Measurements from ENCODE around the gene RGS19.

The RGS19 gene

DNA sequence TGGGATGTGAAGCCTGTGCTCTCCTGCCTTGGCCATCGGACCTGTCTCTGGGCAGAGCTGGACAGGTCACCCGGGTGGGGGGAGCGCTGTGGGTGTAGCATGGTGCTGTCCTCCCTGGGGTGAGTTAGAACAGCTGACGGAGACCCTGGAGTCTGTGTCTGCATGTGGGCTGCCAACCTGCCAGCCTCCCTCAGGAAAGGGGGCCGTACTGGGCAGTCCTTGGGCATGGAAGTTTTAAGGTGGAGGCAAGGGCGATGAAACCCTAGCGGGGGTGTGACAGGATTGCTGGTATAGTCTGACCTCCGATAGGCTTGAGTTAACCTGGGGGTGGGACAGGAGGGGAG lies 32.3 kb downstream of the RGS19 start:
- DNase-seq, result no peak

DNA sequence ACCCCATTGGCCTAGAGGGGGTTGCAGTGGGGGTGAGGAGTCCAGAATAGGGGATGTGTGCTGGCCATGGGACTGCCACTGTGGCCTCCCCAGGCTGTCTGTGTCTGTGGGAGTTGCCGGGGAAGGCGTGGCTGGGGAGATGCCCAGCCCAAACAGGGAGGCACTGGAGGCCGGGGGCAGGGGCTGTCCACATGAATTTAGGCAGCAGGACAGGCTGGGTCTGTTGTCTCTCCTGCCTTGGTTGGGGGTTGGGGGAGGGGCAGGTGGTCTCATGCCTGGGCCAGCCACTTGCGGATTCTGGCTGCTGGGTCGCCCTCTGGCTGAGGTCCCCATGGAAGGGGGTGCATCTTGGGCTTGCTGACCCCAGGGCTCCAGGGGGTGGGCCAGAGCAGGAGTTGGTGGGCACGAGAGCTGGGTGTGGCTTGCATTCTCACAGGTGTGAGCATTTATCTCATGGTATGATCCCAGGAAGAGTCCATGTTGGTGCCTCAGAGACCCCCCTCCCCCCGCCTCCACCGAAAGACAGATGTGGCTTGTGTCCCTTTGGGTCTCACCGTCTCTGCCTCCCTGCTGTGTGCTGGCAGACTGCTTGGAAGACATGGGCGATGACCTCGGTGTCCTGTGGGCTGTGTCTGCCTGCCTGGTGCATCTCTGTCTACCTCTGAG lies 33.8 kb downstream of the RGS19 start:
- DNase-seq, result no peak

DNA sequence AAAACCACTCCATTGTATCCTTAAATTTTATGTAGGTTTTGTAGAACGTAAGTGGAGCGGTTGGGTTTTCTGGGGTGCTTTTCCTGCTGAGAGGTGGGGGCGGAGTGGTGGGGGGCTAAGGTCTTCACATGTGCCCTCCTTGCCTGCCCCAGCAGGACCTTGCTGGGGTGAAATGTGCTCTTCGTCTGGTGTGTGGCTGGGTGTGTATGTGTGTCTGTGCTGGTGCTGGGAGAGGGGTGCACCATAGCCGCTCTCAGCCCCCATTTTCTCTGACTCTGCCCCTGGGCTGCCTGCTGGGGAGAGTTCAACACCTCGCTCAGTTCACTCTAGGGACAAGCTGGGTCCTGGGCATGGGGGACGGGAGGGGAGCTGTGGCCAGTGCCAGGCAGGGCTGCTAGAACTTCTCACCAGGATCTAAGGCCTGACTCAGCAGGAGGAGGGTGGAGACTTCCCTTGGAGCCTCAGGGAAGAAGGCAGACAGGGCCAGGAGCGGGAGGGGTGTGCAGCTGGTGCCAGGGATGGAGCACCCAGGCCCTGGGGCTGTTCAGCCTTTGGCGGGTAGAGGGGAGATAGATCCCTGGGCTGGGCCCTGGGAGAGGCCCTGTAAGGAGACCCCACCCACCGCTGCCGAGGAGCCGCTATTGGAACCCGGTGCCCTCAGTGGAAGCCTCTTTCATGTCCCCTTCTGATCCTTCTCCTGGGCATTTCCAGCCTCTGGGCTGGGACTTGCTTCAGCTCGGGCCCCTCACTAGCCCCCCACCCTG lies 34.7 kb downstream of the RGS19 start:
- peak; percentile 24 for DNase-seq

- DNase-seq, result no peak
Measured at GRCh38 chr20:64043768-64044167, 35.5 kb downstream of the RGS19 start.

DNA sequence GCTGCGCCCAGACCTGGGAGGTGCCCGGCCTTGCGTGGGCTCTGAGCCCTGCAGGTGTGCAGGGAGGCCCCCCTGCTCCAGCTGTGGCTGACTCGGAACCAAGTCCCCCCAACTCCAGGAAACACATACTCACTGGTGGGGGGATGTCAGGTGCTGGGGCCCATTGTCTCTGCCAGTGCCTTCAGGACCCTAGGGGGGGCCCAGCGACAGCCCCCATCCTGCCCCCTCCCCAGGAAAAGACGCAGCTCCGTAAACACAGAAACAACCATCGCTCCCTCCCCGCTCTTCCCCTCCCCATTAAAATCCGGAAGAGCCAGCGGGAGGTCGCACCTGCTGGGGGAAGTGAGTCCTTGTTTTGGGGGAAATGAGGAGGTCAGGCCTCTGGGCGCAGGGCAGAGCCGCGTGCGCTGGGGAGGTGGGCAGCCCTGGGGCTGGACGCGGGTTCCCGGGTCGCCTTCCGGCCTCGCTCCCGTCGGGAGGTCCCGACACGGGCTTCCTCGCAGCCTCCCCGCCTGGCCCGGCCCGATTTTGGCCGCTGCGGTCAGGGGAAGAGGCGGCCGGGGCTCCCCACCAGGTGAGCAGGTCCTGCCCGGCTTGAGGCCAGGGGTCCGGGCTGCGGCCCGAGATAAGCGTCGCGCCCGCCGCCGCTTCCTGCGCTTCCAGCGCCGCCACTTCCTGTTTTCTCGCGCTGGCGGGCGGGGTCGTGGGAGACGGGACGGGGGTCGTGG lies 37.1 kb downstream of the RGS19 start:
- DNase-seq, result no peak

- no peak for DNase-seq
Measured at GRCh38 chr20:64041781-64042053, 37.6 kb downstream of the RGS19 start.

DNA sequence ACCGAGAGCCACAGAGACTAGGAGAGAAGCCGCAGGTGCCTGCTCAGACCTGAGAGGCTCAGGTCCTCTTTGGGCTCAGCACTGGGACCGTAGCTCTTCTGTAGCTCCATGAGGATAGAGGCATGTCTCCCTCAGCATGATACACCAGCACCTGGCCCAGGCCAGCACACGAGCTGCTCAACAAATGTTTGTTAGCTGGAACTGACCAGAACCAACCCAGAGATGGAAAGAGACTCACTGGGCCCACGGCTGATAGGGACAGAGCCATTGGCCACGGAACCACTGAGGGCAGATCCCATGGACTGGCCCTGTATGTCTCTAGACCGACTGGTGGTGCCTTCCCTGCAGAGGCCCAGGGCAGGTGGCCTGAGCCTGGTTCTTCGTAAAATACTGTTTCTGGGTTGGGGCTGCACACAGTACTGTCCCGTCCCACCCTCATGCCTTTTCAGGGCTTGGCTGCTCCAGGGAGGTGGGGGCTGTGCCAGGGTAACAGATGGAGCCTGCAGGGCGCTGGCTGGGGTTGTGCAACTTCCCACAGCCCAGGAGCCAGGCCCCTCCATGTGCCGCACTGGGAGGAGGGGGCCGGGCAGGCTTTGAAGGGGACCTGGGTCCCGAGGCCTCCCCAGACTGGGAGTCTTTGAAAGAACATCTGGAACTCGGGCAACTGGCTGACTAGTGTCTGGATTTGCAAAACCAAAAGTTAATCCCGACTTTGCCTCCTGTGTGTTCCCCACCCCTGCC lies 38.1 kb downstream of the RGS19 start:
- no peak for DNase-seq

- DNase-seq, result no peak
Measured at GRCh38 chr20:64040231-64041039, 38.9 kb downstream of the RGS19 start.

DNA sequence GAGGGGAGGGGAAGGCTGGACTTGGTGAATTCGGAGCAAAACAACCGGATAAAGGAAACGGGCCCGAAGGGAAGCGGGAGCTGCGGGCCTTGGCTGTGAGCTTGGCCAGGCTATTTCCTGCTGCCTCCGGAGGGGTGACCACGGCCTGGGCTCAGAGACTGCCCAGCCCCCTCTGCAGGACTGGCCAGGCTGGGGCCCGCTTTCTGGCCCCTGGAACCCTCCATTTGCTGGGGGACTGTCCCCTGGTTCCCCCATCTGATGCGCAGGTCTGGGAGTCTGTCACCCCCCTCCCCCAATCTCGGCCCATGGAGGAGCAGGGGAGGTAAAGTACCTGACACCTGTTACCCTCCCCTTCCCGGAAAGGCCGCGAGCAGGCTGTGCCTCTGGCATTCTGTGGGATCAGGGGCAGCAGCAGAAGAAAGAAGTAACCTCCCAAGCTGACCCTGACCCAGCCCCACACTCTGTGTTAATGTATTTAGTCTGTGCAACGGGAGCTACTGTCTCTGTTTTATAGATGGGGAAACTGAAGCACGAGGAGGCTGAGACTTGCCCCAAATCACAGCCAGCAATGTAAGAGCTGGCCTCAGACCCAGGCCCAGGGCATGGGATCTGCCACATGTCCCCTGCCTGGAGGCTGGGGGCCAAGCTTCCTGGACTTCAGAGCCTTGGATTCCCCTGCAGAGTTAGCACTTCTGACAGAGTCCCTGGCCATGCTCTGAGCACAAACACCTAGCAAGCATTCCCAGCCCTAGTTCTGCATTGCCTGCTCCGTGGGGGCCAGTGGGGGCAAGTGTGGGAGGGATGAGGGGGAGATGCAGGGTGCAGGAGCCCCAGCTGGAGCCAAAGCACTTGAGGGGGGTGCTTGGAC lies 39.8 kb downstream of the RGS19 start:
- no peak for DNase-seq

- peak; percentile 50 for DNase-seq
Measured at GRCh38 chr20:64038565-64039292, 40.6 kb downstream of the RGS19 start.

GRCh38 chr20:64038224-64038564 lies 41.1 kb downstream of the RGS19 start:
- no peak for DNase-seq

- DNase-seq, result no peak
Measured at GRCh38 chr20:64037498-64038213, 41.7 kb downstream of the RGS19 start.

DNA sequence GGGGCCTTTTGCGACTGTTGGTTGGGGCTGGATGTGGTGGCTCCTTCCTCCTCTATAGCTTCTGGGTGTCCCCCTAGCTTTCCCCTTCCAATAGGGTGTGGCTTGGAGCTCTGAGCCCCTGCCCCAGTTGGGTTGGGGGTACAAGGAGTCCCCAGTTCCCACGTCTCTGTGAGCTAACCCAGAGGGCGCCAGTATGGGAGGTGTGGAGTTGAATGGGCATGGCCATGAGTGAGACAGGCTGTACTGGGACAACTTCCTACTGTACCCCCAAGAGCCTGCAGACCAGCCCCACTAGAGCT lies 42.2 kb downstream of the RGS19 start:
- DNase-seq, result no peak

GRCh38 chr20:64036346-64037198 lies 42.7 kb downstream of the RGS19 start:
- no peak for DNase-seq

- no peak for DNase-seq
Measured at GRCh38 chr20:64035933-64036345, 43.4 kb downstream of the RGS19 start, which contains the start of gene C20orf204. Gene C20orf204, plus strand, starts transcription at chr20:64036182. Its CDS starts 142 bp downstream, at chr20:64036324.

DNA sequence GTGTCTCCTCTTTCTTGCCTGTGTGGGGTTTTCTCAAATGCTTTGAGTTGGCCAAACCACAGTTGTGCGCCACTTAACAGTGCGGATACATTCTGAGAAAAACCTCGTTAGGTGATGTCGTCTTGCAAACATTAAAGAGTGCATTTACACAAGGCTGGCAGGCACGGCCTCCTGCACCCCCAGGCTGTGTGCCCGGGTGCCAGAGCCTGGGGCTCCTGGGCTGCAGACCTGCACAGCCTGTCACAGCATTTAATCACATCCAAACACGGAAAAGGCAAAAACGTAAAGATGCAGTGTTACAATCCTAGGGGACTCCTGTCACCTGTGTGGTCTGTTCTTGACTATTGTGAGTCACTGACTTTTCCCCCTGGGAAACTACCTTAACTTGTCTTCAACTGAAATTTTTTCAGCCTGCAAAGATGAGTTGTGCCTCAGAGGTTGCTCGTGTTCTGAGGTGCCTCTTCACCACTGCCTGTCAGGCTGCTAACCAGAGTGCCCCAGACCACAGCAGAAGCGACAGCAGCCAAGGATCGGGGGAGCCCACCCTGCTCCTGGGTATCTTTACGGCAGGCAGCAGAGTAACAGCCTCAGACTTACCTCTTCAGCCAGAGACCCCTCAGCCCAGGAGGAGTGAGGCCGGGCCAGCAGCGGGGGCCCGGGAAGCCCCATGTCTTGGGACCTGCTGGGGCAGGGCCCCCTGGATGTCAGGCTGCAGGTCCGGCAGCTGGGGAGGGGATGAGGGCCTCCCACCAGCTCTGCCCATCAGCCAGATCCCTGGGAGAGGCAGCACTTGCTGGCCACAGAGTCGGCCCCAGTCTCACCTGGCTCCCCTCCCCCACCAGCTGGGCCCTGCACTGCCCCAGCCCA lies 44.0 kb downstream of the RGS19 start:
- no peak for DNase-seq

DNA sequence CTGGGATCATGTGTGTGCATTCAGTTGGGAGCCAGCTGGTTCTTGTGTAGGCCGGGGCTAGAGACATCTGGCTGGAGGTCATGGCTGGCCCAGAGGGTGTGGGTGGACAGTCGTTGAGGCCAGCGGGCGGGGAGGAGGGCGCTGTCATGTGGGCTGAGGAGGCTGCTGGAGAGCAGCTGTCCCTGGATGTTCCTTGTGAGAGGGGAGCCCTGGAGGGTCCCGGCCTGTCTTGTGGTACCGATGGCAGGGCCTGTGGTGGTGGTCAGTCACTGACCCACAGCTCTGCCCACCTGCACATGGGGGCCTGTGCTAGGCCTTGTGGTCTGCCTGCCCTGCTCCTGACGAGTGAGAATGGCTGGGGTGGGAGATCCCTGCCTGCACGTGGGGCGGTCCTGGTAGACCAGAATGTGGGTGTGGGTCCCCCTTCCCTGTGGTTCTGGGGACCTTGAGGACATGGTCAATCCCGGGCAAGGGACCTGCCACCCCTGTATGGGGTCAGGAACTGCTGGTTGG lies 45.3 kb downstream of the RGS19 start:
- DNase-seq, result no peak
